Fibroblast of upper back skin (primary cell): Measurements from ENCODE around the gene NEUROG3.

ENCODE experiments used
- DNase-seq: peaks from one replicate; pipeline ENCODE4 v3.0.0-alpha.2; 2013

NEUROG3 gene, protein sequence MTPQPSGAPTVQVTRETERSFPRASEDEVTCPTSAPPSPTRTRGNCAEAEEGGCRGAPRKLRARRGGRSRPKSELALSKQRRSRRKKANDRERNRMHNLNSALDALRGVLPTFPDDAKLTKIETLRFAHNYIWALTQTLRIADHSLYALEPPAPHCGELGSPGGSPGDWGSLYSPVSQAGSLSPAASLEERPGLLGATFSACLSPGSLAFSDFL

GRCh38 chr10:69573056-69573806, at the start of gene NEUROG3:
TSS of gene NEUROG3 (minus strand) at chr10:69573422. CDS start at chr10:69573043, 379 bp downstream.
- DNase-seq: no peak

- DNase-seq: no peak
Observed at GRCh38 chr10:69620625-69621024, 47.4 kb upstream of the NEUROG3 start.

GRCh38 chr10:69619626-69620025, 46.4 kb upstream of the NEUROG3 start:
- DNase-seq: no peak

DNA sequence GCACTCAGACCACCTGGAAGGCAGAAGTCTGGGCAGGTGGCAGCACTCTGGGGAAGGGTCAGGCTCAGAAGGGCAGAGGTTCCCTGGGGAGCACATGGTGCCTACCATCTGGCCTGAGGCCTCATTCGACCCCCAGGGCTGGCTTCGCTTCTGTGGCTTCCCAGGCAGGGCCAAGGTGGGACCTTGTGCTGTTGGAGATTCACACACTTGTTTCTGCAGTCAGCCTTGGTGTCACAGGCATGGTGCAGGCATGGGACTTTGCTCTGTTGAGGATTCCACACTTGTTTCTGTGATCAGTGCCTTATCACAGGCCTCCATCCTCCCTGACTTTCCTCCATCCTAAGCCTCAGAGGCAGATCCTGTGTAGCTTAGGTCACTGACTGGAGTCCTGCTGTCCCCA, 45.5 kb upstream of the NEUROG3 start:
- DNase-seq: no peak

DNA sequence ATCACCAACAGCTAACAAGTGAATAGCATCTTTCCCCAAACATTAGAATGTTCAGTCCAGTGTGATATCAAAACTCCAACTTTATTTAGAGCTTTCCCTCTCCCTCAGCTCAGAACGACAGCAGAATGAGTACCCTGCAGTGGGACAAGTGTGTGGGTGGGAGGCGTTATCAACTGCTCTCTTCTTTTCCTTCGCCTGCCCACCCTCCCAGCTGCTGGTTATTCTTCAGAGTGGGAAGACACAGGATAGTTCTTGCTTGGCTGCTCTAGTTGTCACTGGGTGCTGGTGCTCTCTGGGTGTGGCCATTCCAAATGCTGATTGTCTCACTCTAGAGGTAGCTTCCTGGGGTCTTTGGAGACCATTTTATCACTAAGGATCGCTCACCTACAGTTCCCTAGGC, 43.1 kb upstream of the NEUROG3 start:
- DNase-seq: no peak

DNA sequence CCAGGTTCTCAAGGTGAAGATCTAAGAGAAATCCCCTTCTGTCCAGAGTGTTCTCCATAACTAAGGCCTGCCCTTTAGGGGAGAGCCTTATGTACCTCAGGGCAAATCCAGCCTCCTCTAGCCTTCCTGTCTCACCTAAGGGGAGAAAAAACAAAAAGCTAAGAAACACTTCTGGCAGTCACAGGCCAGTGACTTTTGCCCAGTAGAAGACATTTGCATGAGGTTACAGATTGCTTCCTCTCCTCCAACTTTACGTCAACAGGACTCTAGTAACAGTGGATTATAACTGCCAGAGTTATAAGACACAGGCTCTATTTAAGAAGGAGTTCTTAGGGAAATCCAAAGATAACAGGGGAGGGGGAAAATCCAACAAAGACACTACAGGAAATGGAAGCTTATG, 40.9 kb upstream of the NEUROG3 start:
- DNase-seq: no peak

- DNase-seq: no peak
Observed at GRCh38 chr10:69612760-69613159, 39.5 kb upstream of the NEUROG3 start.

- no peak for DNase-seq
Observed at GRCh38 chr10:69609077-69609476, 35.9 kb upstream of the NEUROG3 start.

DNA sequence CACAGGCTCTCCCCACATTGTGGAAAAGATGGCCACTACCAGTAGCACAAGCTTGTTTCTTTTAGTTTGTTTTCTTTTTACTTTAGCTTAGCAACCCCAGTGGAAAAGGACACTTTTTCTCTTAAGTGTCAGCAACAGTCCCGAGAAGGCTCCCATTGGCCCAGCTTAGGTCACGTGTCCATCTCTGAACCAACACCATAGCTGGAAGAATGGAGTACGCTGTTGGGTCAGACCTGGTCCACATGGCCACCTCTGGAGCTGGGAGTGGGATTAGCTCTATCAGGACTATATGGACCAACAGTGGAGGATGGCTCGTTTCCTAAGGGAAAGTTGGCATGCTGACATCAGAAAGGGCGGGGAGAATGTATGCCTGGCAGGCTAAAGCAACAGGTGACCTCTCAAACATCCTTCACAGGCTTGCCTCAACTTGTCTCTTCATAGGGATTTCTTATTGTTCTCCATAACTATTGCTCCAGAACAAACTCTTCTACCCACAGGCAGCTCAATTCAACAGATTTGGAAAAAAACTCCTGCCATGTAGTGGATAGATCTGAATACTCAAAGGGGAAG, 27.6 kb upstream of the NEUROG3 start:
- no peak for DNase-seq

- DNase-seq: no peak
Observed at GRCh38 chr10:69588358-69588757, 15.1 kb upstream of the NEUROG3 start.

DNA sequence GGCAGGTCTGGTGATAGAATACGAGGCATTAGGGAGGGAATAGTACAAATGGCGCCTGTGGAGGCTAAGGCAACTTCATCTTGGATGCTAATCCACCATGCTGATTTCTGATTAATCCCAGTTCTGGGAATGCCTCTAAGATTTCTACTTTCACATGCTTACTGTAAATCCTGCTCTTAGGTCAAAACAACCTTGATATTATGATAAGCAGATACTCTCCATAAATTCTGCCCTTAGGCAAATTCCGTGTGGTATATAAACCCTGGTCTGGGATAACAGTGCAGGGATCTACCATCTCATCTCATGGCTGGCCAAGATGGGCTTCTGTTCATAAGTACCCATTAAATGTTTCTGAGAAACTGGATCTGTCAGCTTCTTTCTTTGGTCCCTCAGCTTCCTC, 11.4 kb upstream of the NEUROG3 start:
- DNase-seq: no peak

GRCh38 chr10:69583106-69583505, 9.9 kb upstream of the NEUROG3 start:
- no peak for DNase-seq

- DNase-seq: no peak
Observed at GRCh38 chr10:69580435-69580834, 7.2 kb upstream of the NEUROG3 start.

- no peak for DNase-seq
Observed at GRCh38 chr10:69579464-69580060, 6.3 kb upstream of the NEUROG3 start.

GRCh38 chr10:69578508-69578991, 5.3 kb upstream of the NEUROG3 start:
- DNase-seq: no peak

DNA sequence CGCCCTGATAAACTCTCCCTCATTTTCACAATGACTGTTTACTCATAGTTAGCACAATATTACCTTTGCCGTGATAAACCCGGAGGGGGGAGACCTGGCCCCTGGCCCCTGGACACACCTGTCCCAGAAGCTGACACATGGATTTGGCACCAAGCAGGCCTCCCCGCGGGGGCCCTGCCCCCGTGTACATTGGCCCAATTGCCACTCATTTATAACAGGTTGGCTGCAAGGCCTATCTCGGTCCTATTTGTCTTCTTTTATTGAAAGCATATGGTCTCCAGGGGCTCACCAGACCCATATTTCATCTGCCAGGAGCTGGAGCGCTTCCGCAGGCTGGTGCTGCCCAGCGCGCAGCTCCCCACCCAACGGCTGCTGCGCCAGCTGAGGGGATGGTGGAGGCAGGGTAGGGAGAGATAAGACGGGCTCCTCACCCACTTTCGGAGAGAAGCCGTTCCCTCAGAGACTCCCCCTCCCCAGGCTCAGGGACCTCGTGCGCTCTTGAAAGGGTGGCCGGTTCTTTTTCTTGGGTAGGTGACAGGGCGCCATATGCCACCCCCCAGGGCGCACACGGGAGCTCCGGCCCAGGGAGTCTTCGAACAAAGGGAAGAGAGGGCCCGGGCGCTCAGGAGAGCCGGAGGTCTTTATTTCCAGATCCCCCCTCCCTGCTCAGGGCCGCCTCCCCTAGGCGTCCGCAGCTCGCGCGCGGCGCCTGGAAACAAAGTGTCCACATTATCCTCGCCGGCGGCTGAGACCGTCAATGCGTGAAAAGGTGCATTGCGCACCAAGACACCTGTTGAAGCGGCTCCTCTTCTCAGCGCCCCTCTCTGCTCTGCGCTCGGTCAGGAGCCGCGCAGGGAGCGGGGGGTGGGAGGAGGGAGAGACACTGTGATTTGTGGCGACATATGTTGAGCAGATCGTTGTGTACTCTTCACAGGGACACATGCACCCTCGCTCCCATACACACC, 4.3 kb upstream of the NEUROG3 start:
- DNase-seq: no peak

GRCh38 chr10:69576334-69577011, 3.3 kb upstream of the NEUROG3 start:
- no peak for DNase-seq

DNA sequence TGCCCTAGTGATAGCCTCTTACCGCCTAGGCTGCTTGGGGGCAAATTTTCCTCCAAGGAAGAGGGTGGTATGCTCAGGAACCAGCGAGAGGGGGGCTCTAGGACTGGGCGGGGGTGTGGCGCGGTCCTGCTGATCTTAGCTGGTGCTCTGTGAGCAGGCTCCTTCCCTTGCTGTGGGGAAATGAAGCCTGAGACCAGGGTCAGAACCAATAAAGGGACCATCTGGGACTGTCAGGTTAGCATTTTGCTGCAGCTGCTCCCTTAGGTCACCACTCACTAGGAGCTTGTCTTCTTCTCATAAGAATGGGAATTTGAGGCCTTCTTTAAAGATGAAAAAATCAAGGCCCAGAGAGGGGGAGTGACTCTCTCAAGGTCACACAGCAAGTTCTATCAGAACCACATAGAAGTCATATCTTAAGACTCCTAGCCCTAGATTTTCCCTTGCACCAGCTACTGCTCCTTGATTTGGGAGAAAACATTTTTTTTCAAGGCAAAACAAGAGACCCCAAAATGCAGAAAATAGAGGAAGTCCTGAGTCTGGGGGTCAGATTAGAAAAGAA, 2.0 kb upstream of the NEUROG3 start:
- no peak for DNase-seq

DNA sequence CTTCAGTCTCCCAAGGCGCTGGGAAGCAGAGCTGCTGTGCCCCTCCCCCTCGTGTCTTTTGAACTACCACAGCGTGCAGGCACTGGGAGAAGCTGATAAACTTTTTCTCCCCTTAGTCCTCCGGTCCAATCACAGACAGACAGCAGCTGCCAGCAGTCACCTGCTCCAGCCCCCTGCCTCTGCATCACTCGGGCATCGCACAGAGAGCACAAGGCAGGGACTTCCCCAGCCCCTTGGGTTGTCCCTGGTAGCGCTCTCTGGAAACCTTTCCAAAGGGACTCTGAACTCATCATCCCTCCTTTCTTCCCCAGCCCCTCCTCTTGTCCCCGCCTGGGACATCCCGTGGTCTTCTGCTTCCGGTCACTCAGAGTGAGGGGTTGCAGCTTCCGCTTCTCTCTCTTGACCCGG, 1.4 kb upstream of the NEUROG3 start:
- no peak for DNase-seq

DNA sequence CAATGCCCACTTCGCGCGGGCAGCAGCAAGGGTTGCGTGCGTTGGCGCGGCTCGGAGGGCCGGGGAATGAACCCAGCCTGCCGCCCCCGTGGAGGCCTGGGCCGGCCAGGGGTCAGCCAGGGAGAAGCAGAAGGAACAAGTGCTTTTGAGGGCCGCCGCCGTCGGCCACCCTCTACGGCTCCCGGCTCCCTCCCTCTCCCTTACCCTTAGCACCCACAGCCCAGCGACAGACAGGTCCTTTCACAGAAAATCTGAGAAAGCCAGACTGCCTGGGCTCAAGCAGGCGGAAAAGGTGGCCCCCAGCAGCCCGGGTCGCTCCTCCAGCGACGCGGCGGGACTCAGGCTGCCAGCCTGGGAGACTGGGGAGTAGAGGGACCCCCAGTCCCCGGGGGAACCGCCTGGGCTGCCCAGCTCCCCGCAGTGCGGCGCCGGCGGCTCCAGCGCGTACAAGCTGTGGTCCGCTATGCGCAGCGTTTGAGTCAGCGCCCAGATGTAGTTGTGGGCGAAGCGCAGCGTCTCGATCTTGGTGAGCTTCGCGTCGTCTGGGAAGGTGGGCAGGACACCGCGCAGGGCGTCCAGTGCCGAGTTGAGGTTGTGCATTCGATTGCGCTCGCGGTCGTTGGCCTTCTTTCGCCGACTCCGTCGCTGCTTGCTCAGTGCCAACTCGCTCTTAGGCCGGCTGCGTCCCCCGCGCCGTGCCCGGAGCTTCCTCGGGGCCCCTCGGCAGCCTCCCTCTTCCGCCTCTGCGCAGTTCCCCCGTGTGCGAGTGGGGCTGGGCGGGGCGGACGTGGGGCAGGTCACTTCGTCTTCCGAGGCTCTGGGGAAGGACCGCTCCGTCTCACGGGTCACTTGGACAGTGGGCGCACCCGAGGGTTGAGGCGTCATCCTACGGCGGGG, 815 bp downstream of the NEUROG3 start:
- no peak for DNase-seq
